Right ventricle myocardium superior (tissue), 1 donor: ENCODE data around the gene NFATC3. TPM values are rescaled to one million over a fixed set of nuclear protein-coding genes. Genes with fewer than 3 reads are reported as not detected.

Source experiments
- ATAC-seq: fragments of 200-7000 bp; cut with Tn5 transposase; one replicate; pipeline ENCODE4 v1.9.1; 2020; ENCODE audit warnings: mild to moderate bottlenecking; ENCODE audit not compliant: poor library complexity
- DNase-seq: peaks from one replicate; pipeline ENCODE4 v3.0.0-alpha.2; 2020
- intact Hi-C: fragments of 100-400 bp; cut with DNase I; formaldehyde crosslinking; loops from one replicate; pipeline ENCODE4 v1.11.2; 2022
- total RNA-seq: library from RNA; stranded (reverse); fragmentation: NEBNext Ultra II Directional; extraction: Animal tissue kit (Norgen Biotek cat#: 25700); gene quantifications from one replicate; pipeline ENCODE4 v1.2.1, GENCODE V29; 2021
- donor health status: DM: no; HTN: yes; CAD: no; lungs with severe emphysema.

NFATC3 gene
- total RNA-seq, 1 donor from 2014 or later, result 24.4 TPM

DNA sequence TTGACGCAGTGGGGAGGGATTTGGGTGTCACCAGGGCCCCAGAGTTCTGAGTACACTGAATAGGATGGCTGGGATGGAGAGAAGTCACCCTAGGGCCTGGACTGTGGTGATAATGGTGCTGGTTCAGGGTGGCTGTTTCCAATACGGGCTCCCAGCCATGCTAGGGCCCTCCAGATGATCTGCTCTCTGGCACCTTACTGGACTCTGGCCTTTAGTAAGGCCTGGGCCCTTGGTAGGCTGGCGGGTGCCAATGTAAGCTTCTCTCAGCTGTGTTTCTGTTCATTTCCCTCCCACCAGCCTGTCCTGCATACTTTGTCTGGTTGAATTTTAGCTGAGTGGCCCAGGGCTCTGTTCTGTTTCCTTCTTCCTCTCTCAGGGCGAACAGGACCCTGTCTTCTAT lies 162.8 kb downstream of the NFATC3 start:
- DNase-seq (no peak), ATAC-seq (no peak)
- intact Hi-C loops, result no loop called here

- no peak for DNase-seq
- intact Hi-C loops, result no loop called here
- ATAC-seq, result no peak
Measured at GRCh38 chr16:68249371-68249770, 164.2 kb downstream of the NFATC3 start.

DNA sequence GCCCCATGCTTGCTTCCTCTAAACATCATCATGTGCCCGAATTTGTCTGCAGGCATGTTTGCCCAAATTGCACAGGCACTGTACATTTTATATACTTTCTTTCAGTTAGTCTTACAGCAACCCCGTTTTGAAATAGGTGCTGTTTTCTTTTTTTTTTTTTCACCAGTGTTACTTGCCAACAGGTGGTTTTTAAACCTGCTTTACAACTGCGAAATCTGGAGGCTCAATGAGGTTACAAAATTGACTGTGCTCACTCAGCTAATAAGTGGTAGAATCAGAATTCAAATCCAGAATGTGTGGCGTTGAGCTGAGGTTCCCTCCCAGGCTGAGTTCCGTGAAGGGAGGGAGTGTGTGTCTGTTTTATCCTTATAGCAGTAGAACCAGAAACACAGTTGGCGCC lies 165.8 kb downstream of the NFATC3 start:
- DNase-seq, result no peak
- no peak for ATAC-seq
- intact Hi-C loops, result no loop called here

DNA sequence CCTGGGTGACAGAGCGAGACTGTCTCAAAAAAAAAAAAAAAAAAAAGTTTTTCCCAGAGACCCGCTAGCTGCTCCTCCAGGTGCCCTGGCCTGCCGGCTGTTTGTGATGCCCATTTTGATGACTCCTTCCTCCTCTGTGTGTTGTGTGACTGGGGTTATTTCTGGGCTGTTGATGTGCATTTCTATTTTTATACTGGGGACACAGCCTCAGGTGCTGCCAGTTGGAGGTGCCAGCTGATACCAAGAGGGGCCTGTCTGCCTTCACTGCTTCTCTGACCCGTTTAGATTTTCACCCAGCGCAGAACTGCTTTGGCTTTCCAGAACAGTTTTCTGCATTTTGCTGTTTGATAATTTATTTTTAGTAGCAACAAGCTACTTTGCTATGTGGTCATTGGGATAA lies 166.7 kb downstream of the NFATC3 start:
- DNase-seq, result no peak
- peak; percentile 89 for ATAC-seq
- intact Hi-C loops, result no loop called here

DNA sequence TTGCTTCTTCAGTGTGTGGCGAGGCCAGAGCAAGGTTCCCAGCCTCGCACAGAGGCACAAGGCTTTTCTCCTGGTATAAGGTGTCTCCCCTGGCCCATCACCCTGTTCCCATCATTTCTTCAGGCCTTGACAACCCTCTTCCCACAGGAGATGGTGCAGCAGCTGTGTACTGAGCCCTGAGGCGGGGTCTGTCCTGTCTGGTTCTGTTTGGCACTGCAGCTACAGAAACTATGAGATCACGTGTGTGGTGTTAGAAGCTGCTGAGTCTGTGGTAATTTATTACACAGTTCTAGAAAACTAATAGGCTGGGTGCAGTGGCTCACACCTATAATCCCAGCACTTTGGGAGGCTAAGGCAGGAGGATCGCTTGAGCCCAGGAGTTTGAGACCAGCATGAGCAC lies 167.2 kb downstream of the NFATC3 start:
- intact Hi-C loops, result no loop called here
- ATAC-seq, result peak; percentile 32
- DNase-seq, result no peak

DNA sequence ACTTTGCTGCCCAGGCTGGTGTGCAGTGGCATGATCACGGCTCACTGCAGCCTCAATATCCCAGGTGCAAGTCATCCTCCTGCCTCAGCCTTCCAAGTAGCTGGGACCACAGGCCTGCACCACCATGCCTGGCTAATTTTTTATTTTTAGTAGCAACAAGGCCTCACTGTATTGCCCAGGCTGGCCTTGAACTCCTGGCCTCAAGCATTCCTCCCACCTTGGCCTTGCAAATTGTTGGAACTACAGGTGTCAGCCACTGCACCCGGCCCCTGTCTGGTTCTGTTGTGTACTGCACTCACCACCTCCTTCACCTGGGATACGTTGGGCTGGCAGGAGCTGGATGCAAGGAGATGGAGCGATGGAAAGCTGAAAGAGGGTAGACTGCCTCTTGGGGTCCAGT lies 168.6 kb downstream of the NFATC3 start:
- ATAC-seq, result no peak
- DNase-seq, result no peak
- intact Hi-C loops, result no loop called here

- no peak for ATAC-seq
- intact Hi-C loops, result no loop called here
Measured at GRCh38 chr16:68255712-68256111, 170.5 kb downstream of the NFATC3 start.

GRCh38 chr16:68257251-68257905 lies 172.2 kb downstream of the NFATC3 start:
- peak; percentile 48 for DNase-seq
- intact Hi-C loops, result no loop called here
- no peak for ATAC-seq

More at GRCh38 chr16:68255712-68256111, 170.5 kb downstream of the NFATC3 start:
- DNase-seq, result peak; percentile 32

DNA sequence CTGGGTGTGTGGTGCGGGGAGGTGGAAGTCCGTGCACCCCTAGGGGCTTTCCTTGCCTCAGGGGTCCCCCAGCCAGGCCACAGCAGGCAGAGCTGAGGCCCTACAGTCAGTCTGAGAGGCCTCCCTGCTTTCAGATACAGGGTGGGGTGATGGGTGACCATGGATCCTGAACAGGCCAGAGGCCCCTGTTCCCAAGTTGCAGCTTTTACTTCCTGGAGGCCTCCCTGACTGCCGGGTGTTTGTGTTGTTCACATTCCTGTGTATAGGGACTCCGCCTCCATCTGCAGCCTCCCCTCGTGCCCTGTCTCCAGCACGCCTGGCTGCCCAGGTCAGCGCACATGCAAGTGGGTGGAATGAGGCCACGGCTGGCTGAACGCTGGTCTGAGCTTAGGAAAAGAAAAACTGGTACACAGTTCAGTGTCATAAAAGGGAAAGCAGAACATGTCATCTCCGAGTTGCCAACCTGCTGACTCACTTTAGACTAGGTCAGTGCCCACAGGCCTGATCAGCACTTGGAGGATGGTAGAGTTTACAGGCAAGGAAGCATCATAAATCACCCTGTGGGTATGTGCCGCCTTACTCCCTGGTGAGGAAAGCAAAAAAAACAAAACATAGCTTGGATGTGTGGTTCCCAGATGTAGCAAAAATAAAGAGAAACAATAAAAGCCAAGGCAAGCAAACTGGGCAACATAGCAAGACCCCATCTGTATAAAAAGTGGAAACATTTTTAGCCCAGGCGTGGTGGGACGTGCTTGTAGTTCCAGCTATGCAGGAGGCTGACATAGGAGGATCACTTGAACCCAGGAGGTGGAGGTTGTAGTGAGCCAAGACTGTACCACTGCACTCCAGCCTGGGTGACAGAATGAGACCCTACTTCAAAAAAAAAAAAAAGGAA lies 173.0 kb downstream of the NFATC3 start:
- peak; percentile 38 for ATAC-seq
- intact Hi-C loops, result no loop called here
- DNase-seq, result peak; percentile 53

DNA sequence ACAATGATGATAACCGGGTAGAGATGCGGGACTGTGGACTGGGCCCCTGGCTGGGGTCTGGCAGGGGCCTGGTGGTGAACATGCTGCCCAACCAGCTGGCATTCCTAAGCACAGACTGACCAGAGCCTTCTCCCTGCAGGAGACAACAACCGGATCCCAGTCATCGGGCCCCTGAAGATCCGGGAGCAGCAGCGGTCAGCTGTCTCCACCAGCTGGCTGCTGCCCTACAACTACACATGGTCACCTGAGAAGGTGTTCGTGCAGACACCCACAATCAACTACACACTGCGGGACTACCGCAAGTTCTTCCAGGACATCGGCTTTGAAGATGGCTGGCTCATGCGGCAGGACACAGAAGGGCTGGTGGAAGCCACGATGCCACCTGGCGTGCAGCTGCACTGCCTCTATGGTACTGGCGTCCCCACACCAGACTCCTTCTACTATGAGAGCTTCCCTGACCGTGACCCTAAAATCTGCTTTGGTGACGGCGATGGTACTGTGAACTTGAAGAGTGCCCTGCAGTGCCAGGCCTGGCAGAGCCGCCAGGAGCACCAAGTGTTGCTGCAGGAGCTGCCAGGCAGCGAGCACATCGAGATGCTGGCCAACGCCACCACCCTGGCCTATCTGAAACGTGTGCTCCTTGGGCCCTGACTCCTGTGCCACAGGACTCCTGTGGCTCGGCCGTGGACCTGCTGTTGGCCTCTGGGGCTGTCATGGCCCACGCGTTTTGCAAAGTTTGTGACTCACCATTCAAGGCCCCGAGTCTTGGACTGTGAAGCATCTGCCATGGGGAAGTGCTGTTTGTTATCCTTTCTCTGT lies 174.0 kb downstream of the NFATC3 start:
- peak; percentile 21 for ATAC-seq
- intact Hi-C loops, result no loop called here
- DNase-seq, result peak; percentile 57

DNA sequence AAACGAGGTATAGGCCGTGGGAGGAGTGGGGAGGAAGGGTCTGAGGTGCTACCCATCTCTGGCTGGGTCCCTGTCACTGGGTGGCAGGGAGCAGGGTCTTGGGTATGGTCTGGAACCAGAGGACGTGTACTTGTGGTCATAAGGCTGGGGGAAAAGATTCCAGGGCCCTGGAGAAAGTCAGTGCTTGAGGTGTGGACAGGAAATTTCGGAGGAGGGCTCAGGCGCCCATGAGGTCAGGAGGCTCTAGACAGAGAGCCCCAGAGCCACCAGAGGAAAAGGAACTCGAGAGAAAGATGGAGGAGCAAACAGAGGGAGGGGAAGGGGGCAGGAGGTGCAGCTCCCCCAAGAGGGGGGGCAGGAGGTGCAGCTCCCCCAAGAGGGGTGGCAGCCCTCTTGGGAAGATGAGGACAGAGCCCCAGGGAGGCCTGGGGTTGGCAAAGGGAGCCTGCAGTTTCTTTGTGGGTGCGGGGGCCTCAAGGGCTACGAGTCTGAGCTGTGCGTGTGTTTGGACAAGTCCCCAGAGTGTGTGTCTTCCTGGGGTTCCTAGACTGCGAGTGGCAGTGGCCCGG lies 178.5 kb downstream of the NFATC3 start:
- ATAC-seq (no peak), DNase-seq (peak; percentile 8)
- intact Hi-C loops, result loop anchor here (2.0 to 5.0 kb wide), 2 partner anchors 49 to 65 kb away; partner anchors contain the start of genes PRMT7 and SLC7A6OS

DNA sequence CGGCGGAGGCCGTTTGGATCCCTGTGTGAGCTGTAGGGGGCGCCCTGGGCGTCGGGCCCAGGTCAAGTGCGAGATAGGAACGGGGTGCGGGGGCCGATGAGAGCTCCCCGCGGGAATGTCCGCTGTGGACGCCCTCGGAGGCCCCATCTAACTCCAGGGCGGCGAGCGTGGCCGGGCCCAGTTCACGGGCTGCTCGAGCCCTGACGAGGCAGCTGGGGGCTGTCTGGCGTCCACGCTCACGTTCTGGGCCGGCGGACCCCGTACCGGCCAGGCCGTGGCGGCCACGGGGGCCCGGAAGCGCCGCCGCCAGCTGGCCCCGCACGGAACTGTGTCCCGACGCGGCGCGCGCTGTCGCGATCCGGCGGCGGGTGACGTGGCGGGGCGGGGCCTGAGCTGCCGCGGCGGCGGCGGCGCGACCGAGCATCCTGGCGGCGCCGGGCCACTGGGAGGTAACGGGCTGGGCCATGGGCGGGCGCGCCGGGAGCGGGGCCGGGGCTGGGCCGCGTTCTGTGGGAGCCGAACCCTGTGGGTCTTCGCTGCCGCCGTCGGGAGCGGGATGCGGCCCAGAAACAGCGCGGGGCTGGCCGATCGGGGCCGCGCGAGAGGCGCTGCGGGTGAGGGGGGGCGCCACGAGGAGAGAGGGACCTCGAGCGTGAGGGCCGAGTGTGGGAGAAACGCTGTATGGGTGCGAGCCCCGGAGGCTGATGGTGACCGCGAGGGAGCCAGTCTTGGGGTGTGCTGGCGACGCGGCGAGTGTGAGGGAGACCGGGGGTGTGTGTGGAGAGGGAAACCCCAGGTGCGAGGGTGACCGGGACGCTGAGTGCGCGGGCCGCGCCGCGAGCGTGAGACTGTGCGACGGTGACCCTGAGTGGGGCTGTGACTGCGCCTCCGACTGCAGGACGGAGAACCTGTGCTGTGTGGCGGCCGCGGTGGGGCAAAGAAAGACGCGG lies 179.2 kb downstream of the NFATC3 start, which contains the start of gene SLC7A6:
Gene SLC7A6 (plus strand): TSS at position 399 of the 950 bp plus-strand sequence. CDS start 10,201 bp downstream, outside the sequence.
- ATAC-seq, result peak; percentile 79
- peak; percentile 88 for DNase-seq
- intact Hi-C loops, result loop anchor here (5.0 kb wide), 1 partner anchor 48 kb away; the partner anchor contains the start of genes PRMT7 and SLC7A6OS

GRCh38 chr16:68265078-68265920 lies 180.1 kb downstream of the NFATC3 start:
- ATAC-seq (peak; percentile 67), DNase-seq (peak; percentile 73)
- intact Hi-C loops, result no loop called here

DNA sequence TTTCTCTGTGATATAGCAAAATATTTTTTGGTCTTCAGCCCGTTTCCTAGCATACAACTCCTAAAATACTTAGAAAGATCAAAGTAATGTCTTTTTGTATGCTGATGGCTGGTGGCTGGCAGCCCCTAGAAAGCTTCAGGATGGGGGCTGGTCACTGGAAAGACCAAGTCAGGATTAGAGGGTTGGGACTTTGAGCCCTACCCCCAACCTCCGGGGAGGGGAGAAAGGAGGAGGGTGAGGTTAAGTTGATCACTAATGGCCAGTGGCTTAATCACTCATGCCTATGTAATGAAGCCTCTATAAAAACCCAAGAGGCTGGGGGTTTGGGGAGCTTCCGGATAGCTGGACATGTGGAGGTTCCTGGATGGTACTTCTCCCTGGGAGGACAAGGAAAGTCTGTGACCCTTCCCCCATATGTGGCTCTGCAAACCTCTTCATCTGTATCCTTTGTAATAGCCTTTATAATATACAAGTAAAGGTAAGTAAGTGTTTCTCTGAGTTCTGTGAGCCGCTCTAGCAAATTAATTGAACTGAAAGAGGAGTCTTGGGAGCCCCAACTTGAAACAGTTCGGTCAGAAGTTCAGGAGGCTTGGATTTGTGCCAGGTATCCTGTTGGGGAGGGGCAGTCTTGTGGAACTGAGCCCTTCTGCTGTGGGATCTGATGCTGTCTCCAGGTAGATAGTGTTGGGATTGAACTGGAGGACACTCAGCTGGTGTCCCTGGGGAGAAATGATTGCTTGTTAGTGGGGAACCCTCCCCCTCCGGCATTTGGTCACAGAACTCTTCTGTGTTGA lies 182.6 kb downstream of the NFATC3 start:
- DNase-seq (peak; percentile 14), ATAC-seq (no peak)
- intact Hi-C loops, result no loop called here

GRCh38 chr16:68269793-68270192 lies 184.6 kb downstream of the NFATC3 start:
- intact Hi-C loops, result no loop called here
- DNase-seq (no peak), ATAC-seq (no peak)

DNA sequence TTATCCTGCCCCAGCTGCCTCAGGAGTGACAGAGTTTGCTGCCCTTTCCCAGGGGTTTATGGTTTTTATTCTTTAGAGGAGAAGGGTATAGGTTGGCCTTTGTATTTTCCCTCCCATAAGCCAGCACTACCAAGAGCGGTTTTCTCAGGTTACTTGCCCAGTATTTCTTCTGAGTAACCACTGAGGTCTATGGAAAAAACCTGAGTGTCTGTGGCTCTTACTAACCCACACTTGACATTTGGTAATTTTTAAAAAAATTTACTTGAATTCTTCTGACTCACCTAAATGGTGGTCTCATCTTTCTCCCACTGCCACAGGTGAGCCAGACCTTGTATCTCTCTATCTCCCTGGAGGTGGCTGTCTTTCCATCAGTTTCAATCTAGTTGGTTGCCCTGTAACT lies 185.2 kb downstream of the NFATC3 start:
- intact Hi-C loops, result no loop called here
- ATAC-seq, result no peak
- no peak for DNase-seq
